OCI-LY1 (cell line): ENCODE measurements around the gene BPIFA3.

Experiments
- H2AFZ ChIP-seq: fragments of 200-600 bp; sonication (generic), shearing (Covaris generic); 2 replicates; pipeline ENCODE4 v1.6.0; 2014; ENCODE audit warnings: antibody characterized with exemption, mild to moderate bottlenecking, low read length
- H3F3A ChIP-seq: fragments of 200-600 bp; sonication (generic), shearing (Covaris generic); 2 replicates; pipeline ENCODE4 v1.6.0; 2014; ENCODE audit warnings: mild to moderate bottlenecking, antibody characterized with exemption, low read length, moderate library complexity; ENCODE audit not compliant: insufficient read depth
- H3K27ac ChIP-seq: fragments of 200-600 bp; sonication (generic); 2 replicates; pipeline ENCODE4 v1.5.1; 2014; ENCODE audit warnings: low read length, mixed run types, mild to moderate bottlenecking, low read depth; ENCODE audit not compliant: poor library complexity, severe bottlenecking
- H3K27me3 ChIP-seq: fragments of 200-600 bp; sonication (generic); 2 replicates; pipeline ENCODE4 v1.6.0; 2014; ENCODE audit warnings: antibody characterized with exemption, mild to moderate bottlenecking, low read length, moderate library complexity; ENCODE audit not compliant: insufficient read depth
- H3K36me3 ChIP-seq: fragments of 200-600 bp; sonication (generic); 2 replicates; pipeline ENCODE4 v1.6.1; 2014; ENCODE audit warnings: mild to moderate bottlenecking, antibody characterized with exemption, low read length, moderate library complexity, mixed read lengths; ENCODE audit not compliant: insufficient read depth
- H3K4me1 ChIP-seq: fragments of 200-600 bp; sonication (generic); 2 replicates; pipeline ENCODE4 v1.5.1; 2014; ENCODE audit warnings: mild to moderate bottlenecking, low read length, moderate library complexity; ENCODE audit not compliant: insufficient read depth, severe bottlenecking
- H3K4me2 ChIP-seq: fragments of 200-600 bp; sonication (generic), shearing (Covaris generic); 2 replicates; pipeline ENCODE4 v1.6.1; 2014; ENCODE audit warnings: low read length
- H3K4me3 ChIP-seq: fragments of 200-600 bp; sonication (generic); 2 replicates; pipeline ENCODE4 v1.5.1; 2014; ENCODE audit warnings: low read length, low read depth, mild to moderate bottlenecking, mixed read lengths; ENCODE audit not compliant: poor library complexity, severe bottlenecking
- H3K79me2 ChIP-seq: fragments of 200-600 bp; shearing (Covaris generic); 2 replicates; pipeline ENCODE4 v1.6.1; 2016; ENCODE audit warnings: mixed run types, low read length, mixed read lengths; ENCODE audit not compliant: insufficient read depth
- H3K9ac ChIP-seq: fragments of 200-600 bp; sonication (generic), shearing (Covaris generic); 2 replicates; pipeline ENCODE4 v1.6.1; 2014; ENCODE audit warnings: mild to moderate bottlenecking, low read length, mixed read lengths
- H3K9me2 ChIP-seq: fragments of 200-600 bp; sonication (generic), shearing (Covaris generic); 2 replicates; pipeline ENCODE4 v1.6.1; 2014; ENCODE audit warnings: low read depth, mild to moderate bottlenecking, low read length, mixed read lengths
- H3K9me3 ChIP-seq: fragments of 200-600 bp; shearing (Covaris generic); 2 replicates; pipeline ENCODE4 v1.6.1; 2014; ENCODE audit warnings: low read length, mixed read lengths
- H4K20me1 ChIP-seq: fragments of 200-600 bp; sonication (generic), shearing (Covaris generic); 2 replicates; pipeline ENCODE4 v1.6.0; 2016; ENCODE audit warnings: mild to moderate bottlenecking, low read length; ENCODE audit not compliant: insufficient read depth
- CTCF ChIP-seq: fragments of 200-600 bp; sonication (generic), shearing (Covaris generic); IDR thresholded peaks from 2 replicates; pipeline ENCODE4 v1.5.1; 2017; ENCODE audit warnings: mild to moderate bottlenecking, antibody characterized with exemption, low read length, moderate library complexity, mixed read lengths
- EZH2 ChIP-seq: fragments of 200-600 bp; sonication (generic), shearing (Covaris generic); IDR thresholded peaks from 2 replicates; pipeline ENCODE4 v1.8.0; 2017; ENCODE audit warnings: borderline replicate concordance, mixed run types, mild to moderate bottlenecking, antibody characterized with exemption, low read length, moderate library complexity, mixed read lengths

Gene BPIFA3

GRCh38 chr20:33192912-33193501, 24.1 kb upstream of the BPIFA3 start:
- peaks cover under 1% of the 10 kb centered on the region; the same call in 1 of the 2 replicates for H3K27me3 ChIP-seq

GRCh38 chr20:33199026-33199425, 18.1 kb upstream of the BPIFA3 start:
- no peak overlapping the region for H3K4me2 ChIP-seq
- no peaks in the 10 kb centered on the region for H3K79me2 ChIP-seq
- no peaks in the 10 kb centered on the region for H3K36me3 ChIP-seq
- no peak overlapping the region for H3K4me3 ChIP-seq
- H4K20me1 ChIP-seq, result no peaks in the 10 kb centered on the region
- H3K27ac ChIP-seq, result no peak overlapping the region
- no peaks in the 10 kb centered on the region for H3K9me3 ChIP-seq
- no peaks in the 10 kb centered on the region for H3K4me1 ChIP-seq
- no peaks in the 10 kb centered on the region for H3K9me2 ChIP-seq
- H2AFZ ChIP-seq, result no peak overlapping the region
- no peak overlapping the region for H3K9ac ChIP-seq
- H3F3A ChIP-seq, result no peaks in the 10 kb centered on the region
- no peak for TF ChIP-seq EZH2
- no peak for TF ChIP-seq CTCF
- H3K27me3 ChIP-seq, result peaks cover 2% of the 10 kb centered on the region; the same call in 1 of the 2 replicates

More at GRCh38 chr20:33192912-33193501, 24.1 kb upstream of the BPIFA3 start:
- no peak overlapping the region for H2AFZ ChIP-seq
- H3K9me3 ChIP-seq, result no peaks in the 10 kb centered on the region
- H3K9me2 ChIP-seq, result no peaks in the 10 kb centered on the region
- H3K27ac ChIP-seq, result no peak overlapping the region
- no peak overlapping the region for H3K4me3 ChIP-seq
- no peaks in the 10 kb centered on the region for H3K4me1 ChIP-seq
- H3F3A ChIP-seq, result no peaks in the 10 kb centered on the region
- H3K36me3 ChIP-seq, result no peaks in the 10 kb centered on the region
- no peak overlapping the region for H3K9ac ChIP-seq
- no peaks in the 10 kb centered on the region for H4K20me1 ChIP-seq
- no peaks in the 10 kb centered on the region for H3K79me2 ChIP-seq
- TF ChIP-seq CTCF (no peak), EZH2 (no peak)
- no peak overlapping the region for H3K4me2 ChIP-seq

GRCh38 chr20:33202451-33202850, 14.7 kb upstream of the BPIFA3 start:
- no peak overlapping the region for H3K27ac ChIP-seq
- H4K20me1 ChIP-seq, result no peaks in the 10 kb centered on the region
- no peak overlapping the region for H2AFZ ChIP-seq
- no peak overlapping the region for H3K4me2 ChIP-seq
- H3K27me3 ChIP-seq, result peaks cover 2% of the 10 kb centered on the region; the same call in 1 of the 2 replicates
- H3F3A ChIP-seq, result no peaks in the 10 kb centered on the region
- no peak overlapping the region for H3K9ac ChIP-seq
- no peaks in the 10 kb centered on the region for H3K9me2 ChIP-seq
- no peaks in the 10 kb centered on the region for H3K36me3 ChIP-seq
- no peaks in the 10 kb centered on the region for H3K4me1 ChIP-seq
- H3K4me3 ChIP-seq, result no peak overlapping the region
- TF ChIP-seq CTCF, result no peak
- no peak for TF ChIP-seq EZH2
- H3K9me3 ChIP-seq, result no peaks in the 10 kb centered on the region
- H3K79me2 ChIP-seq, result no peaks in the 10 kb centered on the region
